CD4-positive, alpha-beta T cell (primary cell): ENCODE results near the gene TLNRD1. TPM values are rescaled to one million over a fixed set of nuclear protein-coding genes. Genes with fewer than 3 reads are reported as not detected.

Source experiments
- ATAC-seq: fragments of 200-7000 bp; cut with Tn5 transposase; one replicate; pipeline ENCODE4 v1.10.0; 2022; ENCODE audit warnings: mild to moderate bottlenecking; ENCODE audit not compliant: poor library complexity
- CTCF ChIA-PET: fragments of 350-600 bp; sonication (Branson Sonifier 250); formaldehyde crosslinking; loops from one replicate; lab custom pipeline; 2021; ENCODE audit warnings: antibody characterized with exemption, inconsistent platforms; lab: Charles Lee
- POLR2A ChIA-PET: fragments of 350-600 bp; sonication (Branson Sonifier 250); formaldehyde crosslinking; loops from one replicate; lab custom pipeline; 2021; ENCODE audit warnings: antibody characterized with exemption, inconsistent platforms; lab: Charles Lee
- DNase-seq, 14 experiments: peaks; one replicate each; pipeline ENCODE4 v3.0.0-alpha.2; 2013 to 2020; ENCODE audit warnings: mixed read lengths in 2 of 14
- H3K27ac ChIP-seq, 2 donors: one replicate each; pipeline versions ENCODE4 v1.5.1 to v1.7.0; 2013; ENCODE audit warnings: low read length in 2 of 2, low read depth in 1 of 2, mild to moderate bottlenecking in 1 of 2
- H3K27me3 ChIP-seq, 2 experiments: 1 replicate in 1 of 2; 2 replicates in 1 of 2; pipeline versions ENCODE4 v1.6.1 to v1.7.0; 2013; ENCODE audit warnings: low read length in 2 of 2, control low read depth in 1 of 2, mild to moderate bottlenecking in 1 of 2, moderate library complexity in 1 of 2; ENCODE audit not compliant: insufficient read depth in 2 of 2, control insufficient read depth in 1 of 2
- H3K36me3 ChIP-seq: one replicate; pipeline ENCODE4 v1.6.1; 2013; ENCODE audit warnings: low read length, control low read depth; ENCODE audit not compliant: insufficient read depth
- H3K4me1 ChIP-seq: one replicate; pipeline ENCODE4 v1.6.1; 2013; ENCODE audit warnings: low read length, control low read depth; ENCODE audit not compliant: insufficient read depth
- H3K4me3 ChIP-seq: one replicate; pipeline ENCODE4 v1.5.1; 2013; ENCODE audit warnings: mild to moderate bottlenecking, low read length, moderate library complexity
- H3K9me3 ChIP-seq, 2 experiments: 1 replicate in 1 of 2; 2 replicates in 1 of 2; pipeline versions ENCODE4 v1.6.1 to v1.7.0; 2013; ENCODE audit warnings: low read length in 2 of 2, mild to moderate bottlenecking in 2 of 2, control low read depth in 1 of 2, moderate library complexity in 1 of 2; ENCODE audit not compliant: control insufficient read depth in 1 of 2, insufficient read depth in 1 of 2
- H3K27ac Mint-ChIP-seq: one replicate; pipeline ENCODE4 v1.8.0; 2020; ENCODE audit warnings: mixed read lengths
- H3K27me3 Mint-ChIP-seq: one replicate; pipeline ENCODE4 v1.8.0; 2021; ENCODE audit warnings: mixed read lengths
- H3K36me3 Mint-ChIP-seq: one replicate; pipeline ENCODE4 v1.8.0; 2021; ENCODE audit warnings: low read depth, mixed read lengths
- H3K4me1 Mint-ChIP-seq: one replicate; pipeline ENCODE4 v1.8.0; 2021; ENCODE audit warnings: low read depth, mixed read lengths
- H3K4me3 Mint-ChIP-seq: one replicate; pipeline ENCODE4 v1.8.0; 2020; ENCODE audit warnings: mild to moderate bottlenecking, mixed read lengths
- H3K9me3 Mint-ChIP-seq: one replicate; pipeline ENCODE4 v1.8.0; 2020; ENCODE audit warnings: mixed read lengths
- intact Hi-C, 2 experiments: fragments of 100-400 bp; cut with DNase I in 1 of 2; cut with micrococcal nuclease in 1 of 2; formaldehyde crosslinking; loops; one replicate each; pipeline versions ENCODE4 v1.15.1 to v1.9.0; 2023 to 2025; cut with DNase I, micrococcal nuclease
- total RNA-seq, 174 experiments: library from RNA in 2 of 174; stranded (reverse) in 2 of 174; gene quantifications; one replicate each; pipeline ENCODE4 v1.2.3 and lab custom pipeline; 2021 to 2026
- TF ChIP-seq, protein P1 (sequence below): fragments of 200-600 bp; IDR thresholded peaks from one replicate; pipeline ENCODE4 v1.8.0; 2022; ENCODE audit warnings: antibody characterized with exemption, mild to moderate bottlenecking

Gene TLNRD1
- total RNA-seq, 2 experiments from 2014 or later: 10.5 to 12.3 TPM

DNA sequence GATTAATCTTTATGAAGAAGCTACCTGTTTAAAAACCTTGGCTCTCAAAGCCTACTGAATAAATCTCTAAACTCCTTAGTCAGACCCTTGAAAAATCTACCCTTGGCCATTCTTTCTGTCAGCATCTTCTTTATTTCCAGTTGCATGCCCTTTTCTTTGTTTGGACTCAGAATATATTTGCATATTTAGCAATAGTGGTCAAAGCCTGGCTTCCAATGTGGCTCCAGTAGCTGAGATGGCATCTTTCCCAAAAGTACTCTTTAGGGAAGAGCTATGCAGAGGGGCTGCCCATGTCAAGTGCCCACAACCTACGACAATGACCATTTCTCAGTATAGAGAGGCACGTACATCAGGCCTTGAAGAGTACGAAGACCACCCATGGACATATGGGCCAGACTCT lies 47.2 kb downstream of the TLNRD1 start:
- H3K4me3 Mint-ChIP-seq: no peak overlapping the region
- H3K9me3 ChIP-seq: no peaks in the 10 kb centered on the region
- no peak for DNase-seq
- H3K36me3 ChIP-seq: no peaks in the 10 kb centered on the region
- TF ChIP-seq, protein P1, sequence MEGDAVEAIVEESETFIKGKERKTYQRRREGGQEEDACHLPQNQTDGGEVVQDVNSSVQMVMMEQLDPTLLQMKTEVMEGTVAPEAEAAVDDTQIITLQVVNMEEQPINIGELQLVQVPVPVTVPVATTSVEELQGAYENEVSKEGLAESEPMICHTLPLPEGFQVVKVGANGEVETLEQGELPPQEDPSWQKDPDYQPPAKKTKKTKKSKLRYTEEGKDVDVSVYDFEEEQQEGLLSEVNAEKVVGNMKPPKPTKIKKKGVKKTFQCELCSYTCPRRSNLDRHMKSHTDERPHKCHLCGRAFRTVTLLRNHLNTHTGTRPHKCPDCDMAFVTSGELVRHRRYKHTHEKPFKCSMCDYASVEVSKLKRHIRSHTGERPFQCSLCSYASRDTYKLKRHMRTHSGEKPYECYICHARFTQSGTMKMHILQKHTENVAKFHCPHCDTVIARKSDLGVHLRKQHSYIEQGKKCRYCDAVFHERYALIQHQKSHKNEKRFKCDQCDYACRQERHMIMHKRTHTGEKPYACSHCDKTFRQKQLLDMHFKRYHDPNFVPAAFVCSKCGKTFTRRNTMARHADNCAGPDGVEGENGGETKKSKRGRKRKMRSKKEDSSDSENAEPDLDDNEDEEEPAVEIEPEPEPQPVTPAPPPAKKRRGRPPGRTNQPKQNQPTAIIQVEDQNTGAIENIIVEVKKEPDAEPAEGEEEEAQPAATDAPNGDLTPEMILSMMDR: no peak
- no peaks in the 10 kb centered on the region for H3K36me3 Mint-ChIP-seq
- POLR2A ChIA-PET: interaction anchor here (1.0 kb wide), 1 partner anchor 8 kb away, joined by 3 read pairs; no protein-coding TSS in a partner anchor
- no peak overlapping the region for H3K27ac ChIP-seq
- H3K27me3 Mint-ChIP-seq: no peaks in the 10 kb centered on the region
- H3K4me3 ChIP-seq: no peak overlapping the region
- no peak overlapping the region for H3K27ac Mint-ChIP-seq
- intact Hi-C loops: no loop called here
- H3K9me3 Mint-ChIP-seq: no peaks in the 10 kb centered on the region
- H3K4me1 Mint-ChIP-seq: no peaks in the 10 kb centered on the region
- no peak for ATAC-seq
- no peaks in the 10 kb centered on the region for H3K27me3 ChIP-seq
- H3K4me1 ChIP-seq: no peaks in the 10 kb centered on the region
- CTCF ChIA-PET: no interaction called here

GRCh38 chr15:81049835-81050234 lies 49.1 kb downstream of the TLNRD1 start:
- no peaks in the 10 kb centered on the region for H3K36me3 Mint-ChIP-seq
- intact Hi-C loops: no loop called here
- Histone ChIP-seq H3K4me3 (no peak overlapping the region), H3K27me3 (no peaks in the 10 kb centered on the region), H3K4me1 (no peaks in the 10 kb centered on the region), H3K36me3 (no peaks in the 10 kb centered on the region), H3K27ac (no peak overlapping the region), H3K9me3 (no peaks in the 10 kb centered on the region)
- TF ChIP-seq, protein P1: no peak
- ChIA-PET CTCF (interaction anchor here (1.2 kb wide), 1 partner anchor 12 kb away, joined by 3 read pairs; no protein-coding TSS in a partner anchor), POLR2A (no interaction called here)
- no peaks in the 10 kb centered on the region for H3K9me3 Mint-ChIP-seq
- no peak for DNase-seq
- H3K4me1 Mint-ChIP-seq: no peaks in the 10 kb centered on the region
- ATAC-seq: no peak
- no peaks in the 10 kb centered on the region for H3K27me3 Mint-ChIP-seq
- H3K4me3 Mint-ChIP-seq: no peak overlapping the region
- no peak overlapping the region for H3K27ac Mint-ChIP-seq

GRCh38 chr15:81050259-81050658 lies 49.5 kb downstream of the TLNRD1 start:
- no peak for ATAC-seq
- intact Hi-C loops: no loop called here
- H3K27me3 Mint-ChIP-seq: no peaks in the 10 kb centered on the region
- no peaks in the 10 kb centered on the region for H3K27me3 ChIP-seq
- no peaks in the 10 kb centered on the region for H3K9me3 Mint-ChIP-seq
- TF ChIP-seq, protein P1: no peak
- no peaks in the 10 kb centered on the region for H3K36me3 ChIP-seq
- H3K4me1 Mint-ChIP-seq: no peaks in the 10 kb centered on the region
- CTCF ChIA-PET: interaction anchor here (1.2 kb wide), 1 partner anchor 12 kb away, joined by 3 read pairs; no protein-coding TSS in a partner anchor
- no peak overlapping the region for H3K27ac Mint-ChIP-seq
- no peak overlapping the region for H3K4me3 ChIP-seq
- H3K9me3 ChIP-seq: no peaks in the 10 kb centered on the region
- POLR2A ChIA-PET: no interaction called here
- H3K4me1 ChIP-seq: no peaks in the 10 kb centered on the region
- DNase-seq: no peak
- H3K36me3 Mint-ChIP-seq: no peaks in the 10 kb centered on the region
- no peak overlapping the region for H3K27ac ChIP-seq
- H3K4me3 Mint-ChIP-seq: no peak overlapping the region
